GM04503 (cell line): Measurements from ENCODE around the gene CSHL1.
"Not testable (repeated sequence)": the region's sequence is repeated elsewhere in the genome, so short reads cannot be mapped to it uniquely, and the experiment has no call there.

Experiments used
- DNase-seq: peaks from one replicate; pipeline ENCODE4 v3.0.0-alpha.2; 2012; ENCODE audit warnings: low read depth

The CSHL1 gene

GRCh38 chr17:63885119-63885518 lies 25.9 kb downstream of the CSHL1 start:
- DNase-seq, result not testable (repeated sequence)

DNA sequence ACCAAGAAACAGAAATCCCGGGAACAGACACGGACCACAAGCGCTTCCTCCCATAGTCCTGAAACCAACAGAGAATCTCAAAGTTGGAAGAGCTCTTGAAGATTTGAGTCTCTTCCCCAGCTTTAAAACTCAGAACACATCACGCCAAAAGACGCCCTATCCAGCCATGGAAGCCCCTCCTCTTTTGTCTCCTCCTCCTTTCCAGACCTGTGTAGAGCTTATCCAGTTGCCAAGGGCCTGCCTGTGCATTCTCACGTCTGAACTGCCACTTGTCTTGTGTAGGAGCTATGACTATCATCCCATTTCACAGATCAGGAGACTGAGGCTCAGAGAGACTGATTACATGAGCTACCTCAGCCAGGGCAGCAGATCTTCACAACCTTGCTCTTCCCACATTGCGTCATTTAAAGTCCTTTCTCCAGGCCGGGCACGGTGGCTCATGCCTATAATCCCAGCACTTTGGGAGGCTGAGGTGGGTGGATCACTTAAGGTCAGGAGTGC lies 28.4 kb downstream of the CSHL1 start:
- not testable (repeated sequence) for DNase-seq

GRCh38 chr17:63881935-63882601 lies 29.0 kb downstream of the CSHL1 start, which contains the start of gene GH2:
TSS of gene GH2 (minus strand) at chr17:63881944. CDS start at chr17:63881801, 143 bp downstream.
- no peak for DNase-seq

DNA sequence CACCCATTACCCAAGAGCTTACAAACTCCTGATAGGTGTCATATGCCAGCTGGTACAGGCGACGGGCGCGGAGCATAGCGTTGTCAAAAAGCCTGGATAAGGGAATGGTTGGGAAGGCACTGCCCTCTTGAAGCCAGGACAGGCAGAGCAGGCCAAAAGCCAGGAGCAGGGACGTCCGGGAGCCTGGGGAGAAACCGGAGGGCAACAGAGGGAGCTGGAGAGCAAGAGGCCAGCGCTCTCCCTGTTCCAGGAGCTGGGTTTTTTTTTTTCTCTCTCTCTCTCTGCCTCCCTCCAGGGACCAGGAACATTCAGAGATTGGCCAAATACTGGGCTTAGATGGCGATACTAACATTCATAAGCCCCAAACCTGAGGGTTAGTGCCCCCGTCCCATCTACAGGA lies 29.7 kb downstream of the CSHL1 start:
- not testable (repeated sequence) for DNase-seq

GRCh38 chr17:63880706-63881105 lies 30.4 kb downstream of the CSHL1 start:
- DNase-seq, result no peak

- DNase-seq, result not testable (repeated sequence)
Measured at GRCh38 chr17:63878413-63878812, 32.6 kb downstream of the CSHL1 start.

DNA sequence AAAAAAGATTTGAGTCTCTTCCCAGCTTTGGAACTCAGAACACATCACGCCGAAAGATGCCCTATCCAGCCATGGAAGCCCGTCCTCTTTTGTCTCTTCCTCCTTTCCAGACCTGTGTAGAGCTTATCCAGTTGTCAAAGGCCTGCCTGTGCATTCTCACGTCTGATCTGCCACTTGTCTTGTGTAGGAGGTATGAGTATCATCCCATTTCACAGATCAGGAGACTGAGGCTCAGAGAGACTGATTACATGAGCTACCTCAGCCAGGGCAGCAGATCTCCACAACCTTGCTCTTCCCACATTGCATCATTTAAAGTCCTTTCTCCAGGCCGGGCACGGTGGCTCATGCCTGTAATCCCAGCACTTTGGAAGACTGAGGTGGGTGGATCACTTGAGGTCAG lies 36.4 kb downstream of the CSHL1 start:
- DNase-seq, result not testable (repeated sequence)

DNA sequence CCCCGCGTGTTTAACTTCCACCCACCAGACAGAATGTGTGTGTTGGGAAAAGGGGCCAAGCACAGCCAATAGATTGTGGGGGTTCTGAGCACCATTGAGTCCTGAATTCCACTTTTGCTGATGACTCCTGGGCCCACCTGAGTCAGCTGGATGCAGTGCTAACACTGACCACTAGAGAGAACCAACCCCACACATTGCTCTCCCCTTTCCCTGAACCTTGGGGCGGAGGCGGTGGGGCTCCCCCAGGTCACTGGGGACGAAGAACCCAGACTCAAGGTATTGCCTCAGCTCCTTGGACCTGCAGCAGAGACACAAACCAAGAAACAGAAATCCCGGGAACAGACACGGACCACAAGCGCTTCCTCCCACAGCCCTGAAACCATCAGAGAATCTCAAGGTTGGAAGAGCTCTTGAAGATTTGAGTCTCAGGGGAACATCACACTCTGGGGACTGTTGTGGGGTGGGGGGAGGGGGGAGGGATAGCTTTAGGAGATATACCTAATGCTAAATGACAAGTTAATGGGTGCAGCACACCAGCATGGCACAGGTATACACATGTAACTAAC lies 36.9 kb downstream of the CSHL1 start:
- DNase-seq, result not testable (repeated sequence)

DNA sequence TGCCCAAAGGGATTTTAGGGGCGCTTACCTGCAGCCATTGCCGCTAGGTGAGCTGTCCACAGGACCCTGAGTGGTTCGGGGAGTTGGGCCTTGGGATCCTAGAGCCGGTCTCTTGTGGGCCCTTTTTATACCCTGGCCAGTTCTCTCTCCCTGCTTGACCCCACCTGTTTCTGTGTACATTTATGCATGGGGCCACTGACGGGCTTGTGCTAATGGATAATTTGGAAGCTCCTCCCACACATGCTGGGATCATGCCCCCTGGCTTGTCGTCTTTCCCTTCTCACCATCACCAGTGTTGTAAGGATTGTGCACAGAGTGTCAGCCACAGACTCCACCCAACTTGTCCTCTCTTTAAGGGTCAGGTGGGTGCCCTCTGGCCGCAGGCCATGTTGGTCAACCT lies 37.5 kb downstream of the CSHL1 start, which contains the start of gene CSH2:
Gene CSH2 (minus strand): TSS at position 101 of the 400 bp plus-strand sequence. CDS start 63 bp downstream, at position 38.
- DNase-seq, result not testable (repeated sequence)

GRCh38 chr17:63871646-63872365 lies 39.3 kb downstream of the CSHL1 start:
- not testable (repeated sequence) for DNase-seq

DNA sequence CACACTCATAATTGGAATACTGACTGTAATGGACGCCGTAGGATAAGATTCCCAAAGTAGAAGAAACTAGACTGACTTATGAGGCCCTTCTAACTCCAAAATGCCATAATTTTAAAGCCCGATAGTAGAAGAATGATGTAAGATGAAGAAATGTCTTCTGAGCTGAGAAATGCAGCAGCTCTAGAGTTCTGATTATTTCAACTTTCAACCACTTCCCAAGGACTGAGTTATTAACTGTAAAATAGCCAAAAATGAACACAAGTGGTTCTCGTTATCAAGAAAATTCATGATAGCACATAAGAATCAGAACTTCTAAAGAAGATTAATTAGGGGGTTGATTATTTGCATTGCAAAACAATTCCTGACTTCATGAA lies 40.8 kb downstream of the CSHL1 start:
- not testable (repeated sequence) for DNase-seq

GRCh38 chr17:63869491-63870291 lies 41.4 kb downstream of the CSHL1 start:
- not testable (repeated sequence) for DNase-seq

GRCh38 chr17:63866625-63867024 lies 44.4 kb downstream of the CSHL1 start:
- not testable (repeated sequence) for DNase-seq
